ENCODE data around the gene METAP1D. TPM values are rescaled to one million over a fixed set of nuclear protein-coding genes. Genes with fewer than 3 reads are reported as not detected.

METAP1D gene
- total RNA-seq, 4 donors from 2014 or later: 5.2 to 30.9 (median 7.3) TPM

- H3K9me3 ChIP-seq: no peaks in the 10 kb centered on the region
- peaks cover 4% of the 10 kb centered on the region for H3K27me3 ChIP-seq
- DNase-seq: no peak
- TF ChIP-seq CTCF (IDR thresholded peaks at IDR 0.05) (no peak), POLR2A (IDR thresholded peaks at IDR 0.05) (no peak)
- no peaks in the 10 kb centered on the region for H3K36me3 ChIP-seq
- no peak overlapping the region for H3K27ac ChIP-seq
- intact Hi-C loops (cut with DNase I): loop anchor here (10.0 kb wide), 1 partner anchor 510 kb away; no protein-coding TSS in a partner anchor
- H3K4me1 ChIP-seq: no peaks in the 10 kb centered on the region
- no peak overlapping the region for H3K4me3 ChIP-seq (replicated peaks in 1 of 3)
- 77 to 90% methylated on average over 3 of the region's 3 CpGs for WGBS, 2 donors
These were observed 114.8 kb downstream of the METAP1D start for GRCh38 chr2:172114579-172114978.

GRCh38 chr2:172116107-172116506 lies 116.4 kb downstream of the METAP1D start:
- no peaks in the 10 kb centered on the region for H3K9me3 ChIP-seq
- no peak overlapping the region for H3K4me3 ChIP-seq (replicated peaks in 1 of 3)
- no peak for TF ChIP-seq CTCF (IDR thresholded peaks at IDR 0.05)
- no peak for TF ChIP-seq POLR2A (IDR thresholded peaks at IDR 0.05)
- no peaks in the 10 kb centered on the region for H3K27me3 ChIP-seq
- no peaks in the 10 kb centered on the region for H3K36me3 ChIP-seq
- H3K27ac ChIP-seq: no peak overlapping the region
- no peak for DNase-seq
- H3K4me1 ChIP-seq: no peaks in the 10 kb centered on the region
- intact Hi-C loops (cut with DNase I): loop anchor here (10.0 kb wide), 1 partner anchor 511 kb away; no protein-coding TSS in a partner anchor
- 63 to 77% methylated on average over 5 of the region's 5 CpGs for WGBS, 2 donors

GRCh38 chr2:172119089-172119488 lies 119.3 kb downstream of the METAP1D start:
- Histone ChIP-seq H3K4me3 (replicated peaks in 1 of 3) (no peak overlapping the region), H3K4me1 (no peaks in the 10 kb centered on the region), H3K27me3 (no peaks in the 10 kb centered on the region), H3K27ac (no peak overlapping the region), H3K36me3 (no peaks in the 10 kb centered on the region), H3K9me3 (no peaks in the 10 kb centered on the region)
- TF ChIP-seq CTCF (IDR thresholded peaks at IDR 0.05) (no peak), POLR2A (IDR thresholded peaks at IDR 0.05) (no peak)
- no peak for DNase-seq
- intact Hi-C loops (cut with DNase I): loop anchor here (10.0 kb wide), 1 partner anchor 514 kb away; no protein-coding TSS in a partner anchor

- no peak for DNase-seq
- intact Hi-C loops (cut with DNase I): no loop called here
- H3K4me1 ChIP-seq: no peaks in the 10 kb centered on the region
- H3K36me3 ChIP-seq: no peaks in the 10 kb centered on the region
- WGBS, 2 donors: 75 to 78% methylated on average over 2 of the region's 2 CpGs
- H3K27me3 ChIP-seq: no peaks in the 10 kb centered on the region
- no peak overlapping the region for H3K4me3 ChIP-seq (replicated peaks in 1 of 3)
- no peak overlapping the region for H3K27ac ChIP-seq
- no peaks in the 10 kb centered on the region for H3K9me3 ChIP-seq
- TF ChIP-seq CTCF (IDR thresholded peaks at IDR 0.05) (no peak), POLR2A (IDR thresholded peaks at IDR 0.05) (no peak)
These were observed 120.4 kb downstream of the METAP1D start for GRCh38 chr2:172120118-172120517.

- no peak overlapping the region for H3K4me3 ChIP-seq (replicated peaks in 1 of 3)
- no peak for TF ChIP-seq CTCF (IDR thresholded peaks at IDR 0.05)
- no peak for TF ChIP-seq POLR2A (IDR thresholded peaks at IDR 0.05)
- DNase-seq: no peak
- no peaks in the 10 kb centered on the region for H3K36me3 ChIP-seq
- no peaks in the 10 kb centered on the region for H3K9me3 ChIP-seq
- H3K27me3 ChIP-seq: no peaks in the 10 kb centered on the region
- intact Hi-C loops (cut with DNase I): no loop called here
- no peaks in the 10 kb centered on the region for H3K4me1 ChIP-seq
- H3K27ac ChIP-seq: no peak overlapping the region
These were observed 128.7 kb downstream of the METAP1D start for GRCh38 chr2:172128484-172128883.

Measured in thyroid gland (tissue), 4 donors.